OCI-LY3 (cell line): ENCODE results near the gene POLR2A.

Source experiments
- CTCF ChIP-seq: fragments of 200-600, 300-600 bp; sonication (generic); IDR thresholded peaks from 2 replicates; pipeline ENCODE4 v1.5.1; 2014; ENCODE audit warnings: antibody characterized with exemption, low read length, low read depth
- EZH2phosphoT487 ChIP-seq: fragments of 200-600 bp; shearing (Covaris generic); IDR thresholded peaks from 2 replicates; pipeline ENCODE4 v1.6.1; 2018; ENCODE audit warnings: antibody characterized with exemption, mixed run types, low read depth

GRCh38 chr17:7511108-7511507 is 26.9 kb downstream of the POLR2A start:
- TF ChIP-seq CTCF (no peak), EZH2phosphoT487 (no peak)
